OCI-LY7 (cell line): ENCODE measurements around the gene MRPL3.

Source experiments
- EZH2phosphoT487 ChIP-seq: fragments of 200-600 bp; sonication (generic); IDR thresholded peaks from 2 replicates; pipeline ENCODE4 v1.6.1; 2018; ENCODE audit warnings: low read depth, borderline replicate concordance, mild to moderate bottlenecking, mixed run types, antibody characterized with exemption, low read length, moderate library complexity, mixed read lengths
- TF ChIP-seq, protein P1 (sequence below): fragments of 200-600 bp; sonication (generic); conservative IDR thresholded peaks from 2 replicates; pipeline ENCODE4 v1.5.1; 2014; ENCODE audit warnings: mild to moderate bottlenecking, antibody characterized with exemption, low read length, moderate library complexity, mixed read lengths

DNA sequence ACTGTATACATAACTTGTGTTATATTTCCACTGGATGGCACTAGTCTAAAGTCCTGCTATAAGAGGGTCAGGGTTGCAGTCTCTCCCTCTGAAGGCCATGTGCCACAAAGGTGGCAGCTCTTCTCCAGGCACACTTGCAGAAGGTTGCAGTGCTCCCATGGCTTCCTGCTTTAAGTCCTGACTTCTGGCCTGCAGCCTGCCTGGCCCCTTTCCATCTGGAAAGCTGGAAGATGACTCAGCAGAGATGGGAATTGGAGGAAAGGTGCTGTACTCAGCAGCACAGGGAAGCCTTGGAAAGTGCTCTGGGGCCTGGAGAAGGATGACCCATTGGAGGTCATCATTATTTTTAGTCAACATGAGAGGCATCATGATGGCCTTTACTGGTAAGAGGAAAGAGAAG lies 40.9 kb upstream of the MRPL3 start:
- TF ChIP-seq, protein P1, sequence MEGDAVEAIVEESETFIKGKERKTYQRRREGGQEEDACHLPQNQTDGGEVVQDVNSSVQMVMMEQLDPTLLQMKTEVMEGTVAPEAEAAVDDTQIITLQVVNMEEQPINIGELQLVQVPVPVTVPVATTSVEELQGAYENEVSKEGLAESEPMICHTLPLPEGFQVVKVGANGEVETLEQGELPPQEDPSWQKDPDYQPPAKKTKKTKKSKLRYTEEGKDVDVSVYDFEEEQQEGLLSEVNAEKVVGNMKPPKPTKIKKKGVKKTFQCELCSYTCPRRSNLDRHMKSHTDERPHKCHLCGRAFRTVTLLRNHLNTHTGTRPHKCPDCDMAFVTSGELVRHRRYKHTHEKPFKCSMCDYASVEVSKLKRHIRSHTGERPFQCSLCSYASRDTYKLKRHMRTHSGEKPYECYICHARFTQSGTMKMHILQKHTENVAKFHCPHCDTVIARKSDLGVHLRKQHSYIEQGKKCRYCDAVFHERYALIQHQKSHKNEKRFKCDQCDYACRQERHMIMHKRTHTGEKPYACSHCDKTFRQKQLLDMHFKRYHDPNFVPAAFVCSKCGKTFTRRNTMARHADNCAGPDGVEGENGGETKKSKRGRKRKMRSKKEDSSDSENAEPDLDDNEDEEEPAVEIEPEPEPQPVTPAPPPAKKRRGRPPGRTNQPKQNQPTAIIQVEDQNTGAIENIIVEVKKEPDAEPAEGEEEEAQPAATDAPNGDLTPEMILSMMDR = no peak
- no peak for TF ChIP-seq EZH2phosphoT487
